HG03025 (cell line): ENCODE data around the gene FAM118B.

ENCODE experiments used
- ATAC-seq: cut with Tn5 transposase; IDR thresholded peaks from one replicate; pipeline ENCODE4 v1.9.1; 2021; ENCODE audit warnings: mild to moderate bottlenecking, moderate library complexity; ENCODE audit not compliant: unreplicated experiment, low FRiP score

The FAM118B gene

DNA sequence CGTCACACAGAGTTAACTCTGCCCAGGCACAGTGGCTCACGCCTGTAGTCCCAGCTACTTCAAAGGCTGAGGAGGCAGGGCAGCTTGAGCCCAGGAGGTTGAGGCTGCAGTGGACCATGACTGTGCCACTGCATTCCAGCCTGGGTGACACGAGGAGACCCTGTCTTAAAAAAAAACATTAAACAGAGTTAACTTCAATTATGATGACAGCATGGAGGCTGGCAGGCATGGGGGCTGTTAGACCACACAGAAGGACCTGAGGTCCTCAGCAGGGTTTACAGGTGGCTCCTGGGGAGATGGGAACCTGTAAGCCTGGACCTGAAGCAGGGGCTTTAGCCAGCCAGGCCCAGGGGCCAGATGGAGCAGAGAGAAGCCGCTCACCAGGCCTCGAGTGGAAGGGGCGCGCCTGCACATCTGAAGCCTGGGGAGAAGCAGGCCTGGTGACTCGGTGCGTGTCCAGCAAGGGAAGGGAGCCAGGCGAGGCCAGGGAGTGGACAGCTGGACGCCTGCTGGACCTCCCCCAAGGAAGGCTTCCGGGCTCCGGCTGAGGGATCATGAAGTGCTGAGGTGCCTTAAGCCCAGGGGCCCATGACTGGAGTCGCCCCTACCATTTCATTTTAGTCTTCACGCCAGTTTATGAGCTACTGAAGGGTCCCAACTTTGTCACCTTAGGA, 25.4 kb upstream of the FAM118B start:
- ATAC-seq: no peak

DNA sequence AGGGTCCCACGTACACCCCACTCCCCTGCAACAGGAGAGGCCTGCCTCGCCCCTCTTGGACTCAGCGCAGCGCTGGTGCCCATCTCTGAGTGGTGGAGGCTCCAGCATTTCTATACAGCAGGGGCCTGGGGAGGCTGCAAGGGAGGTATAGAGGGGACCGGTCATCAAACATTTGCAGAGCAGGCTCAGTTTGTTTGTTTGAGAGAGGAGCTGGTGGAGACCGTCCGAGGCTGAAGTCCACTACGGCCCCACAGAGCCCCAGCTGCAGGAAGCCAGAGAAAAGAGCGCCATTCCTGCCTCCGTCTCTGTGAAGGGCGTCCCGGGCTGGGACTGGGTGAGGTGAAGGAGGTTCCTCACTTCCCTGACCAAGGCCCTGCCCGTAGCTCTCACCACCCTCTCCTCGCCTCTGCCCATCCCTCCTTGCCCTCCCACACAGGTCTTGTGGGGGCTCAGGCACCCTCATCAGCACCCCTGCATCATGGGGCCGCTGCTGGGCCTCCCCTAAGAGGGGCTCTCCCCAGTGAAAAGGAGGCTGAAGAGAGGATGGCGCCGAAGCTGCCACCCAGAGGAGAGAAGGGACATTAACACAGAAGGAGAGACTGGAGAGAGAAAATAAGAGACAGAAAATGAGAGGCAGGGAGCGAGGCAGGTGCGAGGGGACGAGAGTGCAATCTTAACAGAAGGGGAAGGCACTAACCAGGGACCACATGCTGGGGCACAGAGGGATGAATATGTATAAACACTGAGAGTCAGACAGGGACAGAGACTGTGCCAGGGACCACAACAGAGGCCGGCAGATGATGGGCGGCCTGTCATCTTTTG, 24.7 kb upstream of the FAM118B start:
- no peak for ATAC-seq

GRCh38 chr11:126188332-126189108, 23.1 kb upstream of the FAM118B start:
- peak; percentile 73 for ATAC-seq

DNA sequence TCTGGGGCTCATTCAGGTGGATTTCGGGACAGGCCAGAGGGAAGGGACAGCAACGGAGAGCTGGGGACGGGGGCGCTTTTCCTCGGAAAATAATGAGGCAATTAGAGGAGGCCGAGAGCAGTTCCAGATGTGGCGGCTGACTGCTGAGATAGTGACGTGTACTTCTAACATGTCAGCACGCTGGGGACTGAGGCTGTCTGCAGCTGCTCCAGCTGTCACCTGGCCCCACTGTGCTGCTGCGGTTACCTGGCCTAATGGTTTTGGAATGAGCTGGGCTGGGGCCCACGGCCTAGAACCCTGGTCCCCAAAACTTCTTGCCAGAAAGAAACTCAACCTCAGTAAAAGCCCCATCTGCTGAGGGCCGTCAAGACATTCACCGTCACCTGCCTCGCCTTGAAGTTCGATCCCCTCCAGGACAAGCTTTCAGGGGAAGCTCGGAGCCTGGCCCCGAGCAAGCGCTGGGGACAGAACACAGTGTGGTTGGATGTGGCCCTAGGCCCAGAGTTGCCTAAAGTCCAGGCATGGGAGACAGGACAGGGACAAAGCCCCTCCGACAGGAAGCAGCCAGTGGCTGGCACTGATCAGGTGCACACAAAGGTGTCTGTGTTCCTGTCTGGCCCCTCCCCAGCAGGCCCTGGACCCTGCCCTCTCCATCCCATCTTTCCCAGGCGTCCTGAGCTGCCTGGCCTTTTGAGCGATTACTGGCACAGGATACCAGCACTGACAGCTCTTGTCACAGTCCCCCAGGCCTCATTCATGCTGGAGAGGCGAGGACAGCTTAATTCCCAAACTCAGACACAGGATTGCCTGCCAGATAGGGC, 22.3 kb upstream of the FAM118B start:
- peak; percentile 84 for ATAC-seq

DNA sequence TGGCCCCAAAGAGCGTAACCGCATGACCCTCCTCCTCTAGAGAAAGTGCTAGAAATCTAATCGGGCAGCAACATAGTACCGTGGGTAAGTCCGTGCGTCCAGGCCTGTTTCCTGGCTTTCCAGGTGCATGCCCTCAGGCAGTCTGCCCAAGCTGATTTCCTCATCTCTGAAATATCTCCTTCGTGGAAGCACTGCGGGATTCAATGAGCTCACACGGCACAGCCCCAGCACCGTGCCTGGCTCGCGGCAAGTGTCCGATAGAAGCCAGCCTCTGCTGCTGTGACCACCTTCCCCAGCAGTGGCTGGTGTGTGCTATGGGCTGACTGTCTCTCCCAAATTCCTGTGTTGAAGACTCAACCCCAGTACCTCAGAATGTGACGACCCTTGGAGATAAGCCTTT, 20.8 kb upstream of the FAM118B start:
- no peak for ATAC-seq

DNA sequence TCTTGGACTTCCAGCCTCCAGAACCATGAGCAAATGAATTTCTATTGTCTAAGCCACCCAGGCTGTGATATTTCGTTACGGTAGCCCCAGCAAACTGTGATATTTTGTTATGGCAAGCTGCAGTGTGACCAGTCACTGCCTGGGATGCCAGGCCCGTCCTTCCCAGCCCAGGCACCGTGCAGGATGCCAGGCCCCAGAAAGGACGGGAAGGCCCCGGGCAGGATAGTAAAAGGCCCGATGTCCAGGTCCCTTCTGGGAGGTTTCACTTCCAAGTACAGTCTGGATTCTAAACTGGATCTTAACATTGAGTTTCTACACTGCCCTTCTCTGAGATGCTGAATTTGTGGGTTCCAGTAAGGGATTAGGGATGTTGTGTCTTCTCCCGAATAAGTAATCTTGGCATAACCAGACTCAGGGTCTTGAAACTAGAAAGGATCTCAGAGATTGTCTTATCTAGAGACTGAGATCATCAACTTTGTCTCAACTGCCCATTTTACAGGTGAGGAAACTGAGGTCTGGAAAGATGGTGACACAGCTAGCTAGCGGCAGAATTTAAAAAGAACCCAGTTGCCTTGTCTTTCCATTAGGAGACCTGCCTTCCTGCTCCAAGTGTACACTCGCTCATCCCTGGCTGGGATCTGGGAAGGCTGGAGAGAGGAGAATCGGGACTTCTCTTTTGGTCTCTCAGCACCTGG, 20.1 kb upstream of the FAM118B start:
- no peak for ATAC-seq

DNA sequence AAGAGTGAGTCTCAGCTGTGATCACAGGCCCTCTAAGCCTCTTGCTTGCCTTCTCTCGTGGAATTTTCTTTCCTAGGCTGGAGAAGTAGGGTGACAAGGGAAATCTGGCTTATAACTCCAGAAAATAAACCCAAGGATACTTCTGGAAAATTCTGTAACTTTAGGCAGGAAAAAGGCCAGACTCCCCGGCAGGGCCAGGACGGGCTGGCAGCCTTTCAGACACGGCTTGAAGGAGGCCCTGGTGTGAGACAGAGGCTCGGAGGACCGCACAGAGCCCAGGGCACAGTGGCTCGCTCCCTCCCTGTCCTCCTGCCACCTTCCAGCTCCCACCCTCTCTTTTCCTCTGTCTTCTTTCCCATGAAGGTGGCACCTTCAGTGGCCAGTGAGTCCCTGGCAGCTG, 19.2 kb upstream of the FAM118B start:
- ATAC-seq: no peak

DNA sequence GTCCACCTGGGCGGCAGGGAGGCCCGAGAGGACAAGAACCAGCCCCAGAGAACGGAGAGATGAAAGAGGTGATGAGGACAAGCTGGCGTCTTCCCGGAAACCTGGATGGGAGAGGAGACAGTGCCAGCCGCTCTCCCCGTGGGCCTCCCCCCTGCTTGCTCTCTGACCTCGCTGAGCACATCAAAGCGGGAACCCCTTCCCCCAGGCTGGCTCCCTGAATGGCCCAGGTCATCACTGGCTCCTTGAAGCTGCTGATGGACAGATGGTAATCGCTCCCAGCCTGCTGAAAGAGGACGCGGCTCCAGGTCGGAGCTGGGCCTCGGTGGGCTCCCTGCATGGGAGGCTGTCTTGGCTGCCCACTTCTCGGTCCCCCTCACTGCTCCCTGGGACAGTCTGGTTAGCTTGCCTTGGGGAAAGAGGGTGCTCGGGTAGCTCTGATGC, 18.5 kb upstream of the FAM118B start:
- ATAC-seq: no peak

GRCh38 chr11:126194121-126194543, 17.4 kb upstream of the FAM118B start:
- ATAC-seq: no peak

- no peak for ATAC-seq
Measured at GRCh38 chr11:126195119-126195518, 16.5 kb upstream of the FAM118B start.

GRCh38 chr11:126197277-126197939, 14.2 kb upstream of the FAM118B start:
- ATAC-seq: no peak

GRCh38 chr11:126198648-126199047, 12.9 kb upstream of the FAM118B start:
- no peak for ATAC-seq

- ATAC-seq: no peak
Measured at GRCh38 chr11:126202646-126203359, 8.8 kb upstream of the FAM118B start.

GRCh38 chr11:126205359-126205758, 6.2 kb upstream of the FAM118B start:
- ATAC-seq: no peak

DNA sequence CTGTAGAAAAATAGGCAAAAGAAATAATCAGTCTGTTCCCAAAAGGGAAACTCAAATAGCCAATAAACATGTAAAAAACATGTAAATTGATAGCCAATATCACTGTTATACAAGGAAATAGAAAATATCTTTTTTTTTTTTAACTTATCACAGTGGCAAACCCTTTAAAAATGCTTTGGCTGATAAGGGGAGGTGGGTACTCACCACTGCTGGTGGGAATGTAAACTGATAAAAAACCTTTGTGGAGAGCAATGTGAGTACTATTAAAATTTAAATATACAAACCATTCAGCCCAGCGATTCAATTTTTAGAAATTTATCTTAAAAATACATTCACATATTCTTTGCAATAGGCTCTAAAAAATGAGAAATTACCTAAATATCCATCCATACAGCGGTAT, 3.7 kb upstream of the FAM118B start:
- no peak for ATAC-seq

DNA sequence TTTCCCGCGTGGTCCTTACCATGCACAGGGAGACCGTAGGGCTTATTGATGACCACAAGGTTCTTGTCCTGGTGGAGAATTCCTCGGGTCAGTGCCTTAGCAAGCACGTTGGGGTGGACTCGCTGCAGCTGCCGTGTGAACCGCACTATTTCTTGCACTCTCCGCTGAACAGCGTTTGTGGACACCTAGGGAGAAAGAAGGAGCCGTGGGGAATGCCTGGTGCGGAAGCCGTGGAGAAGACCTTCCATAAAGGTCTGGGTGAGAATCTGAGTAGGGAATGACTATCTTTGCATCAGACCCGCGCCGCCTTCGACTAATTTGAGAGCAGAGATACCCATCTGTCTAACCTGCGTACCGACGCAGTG, 729 bp upstream of the FAM118B start:
- no peak for ATAC-seq

DNA sequence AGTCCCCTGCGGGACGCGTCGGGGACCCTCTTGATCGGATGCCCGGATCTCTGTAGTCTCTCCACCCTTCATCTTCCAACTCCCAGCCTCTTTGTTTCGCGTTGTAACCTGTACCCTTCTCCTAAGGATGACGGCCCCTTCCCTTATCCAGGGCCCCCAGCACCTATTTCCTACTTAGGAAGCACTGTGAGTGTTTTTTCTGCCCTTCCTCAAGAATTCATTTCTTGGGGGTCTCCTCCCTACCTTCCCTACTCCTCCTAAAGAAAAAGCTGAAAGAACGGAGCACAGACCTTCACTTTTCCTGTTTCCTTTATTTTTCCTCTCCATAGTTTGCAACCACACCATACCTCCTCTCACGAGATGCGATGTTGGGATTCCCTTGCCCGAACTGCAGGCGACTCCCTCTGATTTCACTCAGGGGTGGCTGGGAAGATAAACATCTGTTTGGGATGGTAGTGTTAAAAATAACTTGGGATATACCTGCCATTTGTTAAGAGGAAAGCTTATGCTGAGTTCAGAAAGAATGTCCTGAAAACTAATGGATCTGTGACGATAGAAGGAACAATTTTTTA, 593 bp downstream of the FAM118B start:
- no peak for ATAC-seq

- ATAC-seq: no peak
Measured at GRCh38 chr11:126214441-126214840, 2.9 kb downstream of the FAM118B start.
